ENCODE measurements around the gene SHCBP1L.

The SHCBP1L gene

DNA sequence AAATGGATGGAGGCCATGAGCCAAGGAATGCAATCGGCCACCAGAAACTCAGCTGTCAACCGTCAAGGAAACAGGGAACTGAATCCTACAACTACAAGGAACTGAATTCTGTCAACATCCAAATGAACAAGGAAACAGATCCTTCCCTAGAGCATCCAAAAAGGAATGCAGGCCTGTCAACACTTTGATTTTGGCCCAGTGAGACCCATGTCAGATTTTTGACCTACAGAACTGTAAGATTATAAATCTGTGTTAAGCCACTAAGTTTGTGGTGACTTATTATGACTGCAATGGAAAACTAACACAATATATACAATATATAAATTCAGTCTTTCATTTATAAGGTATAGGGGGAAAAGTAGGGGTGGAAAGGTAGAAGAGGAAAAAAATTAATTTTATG lies 55.3 kb downstream of the SHCBP1L start:
- no peak for DNase-seq (ENCODE audit: low read depth in 4 of 4, low spot score in 1 of 4)

- DNase-seq (ENCODE audit: low read depth in 4 of 4, low spot score in 1 of 4) = no peak
These were observed 61.9 kb downstream of the SHCBP1L start for GRCh38 chr1:182890927-182891610.

GRCh38 chr1:182889997-182890396 lies 63.0 kb downstream of the SHCBP1L start:
- no peak for DNase-seq (ENCODE audit: low read depth in 4 of 4, low spot score in 1 of 4)

DNA sequence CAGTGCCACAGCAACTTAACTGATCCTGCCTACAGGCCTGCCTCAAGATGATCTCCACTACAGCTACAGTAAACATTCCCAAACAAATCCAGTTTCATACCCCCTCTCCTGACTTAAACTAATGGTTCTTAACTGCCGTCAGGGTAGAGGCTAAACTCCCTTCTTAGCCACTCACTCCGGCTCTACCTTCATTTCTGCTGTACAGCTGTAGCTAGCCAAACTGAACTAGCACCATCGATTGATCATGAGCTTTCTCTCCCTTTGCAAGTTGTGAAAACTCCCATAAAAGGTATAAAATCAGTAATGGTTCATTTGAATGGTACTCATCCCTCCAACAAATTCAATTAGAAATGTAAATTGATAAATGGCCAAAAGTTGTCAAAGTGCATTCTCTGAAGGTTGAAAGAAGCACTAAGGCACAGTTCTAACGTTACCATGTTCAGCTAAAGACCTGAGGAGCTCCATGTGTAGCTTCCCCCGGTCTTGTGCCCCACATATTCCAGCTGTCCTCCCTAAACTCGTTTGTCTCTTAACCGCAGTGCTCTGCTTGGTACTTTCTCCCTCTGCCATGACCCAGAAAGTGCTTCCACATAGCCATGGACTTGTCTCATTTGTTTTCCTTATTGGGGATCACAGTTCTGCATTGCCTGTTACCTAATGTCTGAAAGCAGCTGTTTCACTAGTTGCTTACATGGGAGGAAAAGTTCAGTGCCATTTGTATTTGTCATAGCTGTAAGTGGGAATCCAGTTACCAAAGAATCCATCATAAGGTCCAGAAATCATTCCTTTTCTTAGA lies 64.0 kb downstream of the SHCBP1L start:
- no peak for DNase-seq (ENCODE audit: low read depth in 4 of 4, low spot score in 1 of 4)

DNA sequence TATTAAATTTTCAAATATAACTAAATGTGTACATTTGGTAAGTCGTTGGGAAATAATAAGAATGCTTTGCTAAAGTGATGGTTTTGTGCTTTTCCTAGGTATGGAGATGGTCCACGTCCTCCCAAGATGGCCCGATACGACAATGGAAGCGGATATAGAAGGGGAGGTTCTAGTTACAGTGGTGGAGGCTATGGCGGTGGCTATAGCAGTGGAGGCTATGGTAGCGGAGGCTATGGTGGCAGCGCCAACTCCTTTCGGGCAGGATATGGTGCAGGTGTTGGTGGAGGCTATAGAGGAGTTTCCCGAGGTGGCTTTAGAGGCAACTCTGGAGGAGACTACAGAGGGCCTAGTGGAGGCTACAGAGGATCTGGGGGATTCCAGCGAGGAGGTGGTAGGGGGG lies 66.0 kb downstream of the SHCBP1L start:
- no peak for DNase-seq (ENCODE audit: low read depth in 4 of 4, low spot score in 1 of 4)

DNA sequence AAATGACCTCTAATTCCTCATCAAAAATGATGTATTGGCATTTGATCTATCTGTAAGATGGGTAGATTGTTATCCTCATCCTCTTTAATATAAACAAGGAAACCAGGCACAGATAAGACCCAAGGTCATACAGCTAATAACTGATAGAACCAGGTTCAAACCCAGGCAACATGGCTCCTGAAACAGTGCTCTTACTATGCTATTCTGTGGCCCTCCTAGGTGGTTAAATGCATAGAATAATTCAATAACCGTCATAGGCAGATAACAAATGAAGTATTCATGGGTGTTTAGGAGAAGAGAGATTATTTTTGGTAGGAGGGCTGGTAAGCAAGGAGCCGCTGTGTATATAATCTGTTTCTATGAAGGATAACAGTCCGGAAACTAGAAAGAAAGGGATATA lies 67.4 kb downstream of the SHCBP1L start:
- DNase-seq (ENCODE audit: low read depth in 4 of 4, low spot score in 1 of 4) = no peak

DNA sequence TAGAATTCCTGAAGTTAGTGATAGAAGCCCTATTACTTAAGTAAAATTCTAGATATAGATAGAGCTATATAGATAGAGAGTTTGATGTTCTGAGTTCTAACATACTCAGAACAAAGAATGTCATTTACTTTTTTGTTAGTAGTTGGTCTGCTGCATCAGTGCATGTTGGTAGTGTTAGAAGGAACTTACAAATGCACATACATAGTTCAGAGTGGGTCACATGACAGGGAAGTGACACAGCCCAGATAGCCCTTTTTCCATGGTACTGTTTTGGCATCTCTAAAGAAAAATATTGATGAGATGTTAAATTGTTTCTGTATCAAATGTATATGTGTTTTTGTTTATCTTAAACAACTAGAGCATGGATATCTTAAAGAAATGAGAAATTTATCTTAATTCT lies 68.1 kb downstream of the SHCBP1L start:
- no peak for DNase-seq (ENCODE audit: low read depth in 4 of 4, low spot score in 1 of 4)

DNA sequence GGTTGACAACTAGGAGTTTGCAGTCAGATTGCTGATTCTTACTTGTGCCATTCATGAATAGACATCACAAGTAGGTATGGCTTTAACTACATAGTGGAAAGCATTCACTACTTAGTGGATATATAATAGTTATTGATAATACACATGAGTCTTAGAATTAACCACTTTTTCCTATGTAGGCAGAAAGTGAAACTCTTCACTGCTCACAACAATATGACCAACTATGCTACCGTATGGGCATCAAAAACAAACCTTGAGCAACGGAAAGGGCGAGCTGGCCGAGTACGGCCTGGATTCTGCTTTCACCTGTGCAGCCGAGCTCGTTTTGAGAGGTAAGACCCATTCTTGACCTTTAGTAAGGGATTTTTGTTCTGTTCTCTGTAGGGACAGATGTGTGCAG lies 75.1 kb downstream of the SHCBP1L start:
- no peak for DNase-seq (ENCODE audit: low read depth in 4 of 4, low spot score in 1 of 4)

DNA sequence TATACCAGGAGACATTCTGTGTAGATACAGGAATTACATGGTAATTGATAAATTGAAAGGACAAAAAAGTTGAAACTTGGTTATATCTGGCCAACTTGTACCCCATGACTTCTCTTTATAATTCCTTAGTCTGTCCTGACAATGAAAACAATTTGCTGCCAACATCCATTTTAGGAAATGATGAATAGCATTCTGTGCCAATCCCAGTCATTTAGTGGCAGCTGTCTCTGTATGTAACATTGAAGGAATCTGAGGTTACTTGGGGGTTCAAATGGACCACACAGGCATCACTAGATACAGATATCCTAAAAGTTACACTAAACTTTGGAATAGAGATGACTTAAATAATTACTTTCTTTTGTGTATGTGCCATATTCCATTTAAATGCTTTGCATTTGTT lies 75.6 kb downstream of the SHCBP1L start:
- DNase-seq (ENCODE audit: low read depth in 4 of 4, low spot score in 1 of 4) = no peak

GRCh38 chr1:182875889-182876288 lies 77.1 kb downstream of the SHCBP1L start:
- DNase-seq (ENCODE audit: low read depth in 4 of 4, low spot score in 1 of 4) = no peak

DNA sequence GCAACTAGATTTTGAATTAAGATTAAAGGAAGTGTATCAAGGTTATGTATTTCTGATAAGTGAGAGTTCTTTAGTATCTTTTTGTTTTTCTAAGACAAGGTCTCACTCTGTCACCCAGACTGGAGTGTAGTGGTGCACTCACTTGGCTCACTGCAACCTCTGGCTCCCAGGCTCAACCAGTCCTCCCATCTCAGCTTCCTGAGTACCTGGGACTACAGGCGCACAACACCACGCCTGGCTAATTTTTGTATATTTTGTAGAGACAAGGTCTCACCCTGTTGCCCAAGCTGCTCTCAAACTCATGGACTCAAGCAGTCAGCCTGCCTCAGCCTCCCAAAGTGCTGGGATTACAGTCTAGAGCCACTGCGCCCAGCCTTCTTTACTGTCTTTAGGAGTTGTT lies 80.1 kb downstream of the SHCBP1L start:
- no peak for DNase-seq (ENCODE audit: low read depth in 4 of 4, low spot score in 1 of 4)

DNA sequence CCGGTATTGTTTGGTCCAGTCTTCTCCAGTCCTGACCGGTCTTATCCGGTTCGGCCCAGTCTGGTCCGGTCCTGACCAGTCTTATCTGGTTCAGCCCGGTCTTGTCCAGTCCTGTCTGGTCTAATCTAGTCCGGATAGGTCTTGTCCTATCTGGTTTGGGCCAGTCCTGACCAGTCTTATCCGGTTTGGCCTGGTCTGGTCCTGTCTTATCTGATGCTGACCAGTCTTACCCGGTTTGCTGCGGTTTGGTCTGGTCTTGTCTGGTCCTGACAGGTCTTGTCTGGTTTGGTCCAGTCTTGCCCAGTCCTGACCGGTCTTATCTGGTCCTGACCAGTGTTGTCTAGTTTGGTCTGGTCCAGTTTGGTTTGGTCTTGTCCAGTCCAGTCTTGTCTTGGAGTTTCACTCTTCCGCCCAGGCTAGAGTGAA lies 83.7 kb downstream of the SHCBP1L start:
- DNase-seq (ENCODE audit: low read depth in 4 of 4, low spot score in 1 of 4) = no peak

- DNase-seq (ENCODE audit: low read depth in 4 of 4, low spot score in 1 of 4) = no peak
These were observed 85.1 kb downstream of the SHCBP1L start for GRCh38 chr1:182867861-182868260.

GRCh38 chr1:182863940-182864339 lies 89.0 kb downstream of the SHCBP1L start:
- no peak for DNase-seq (ENCODE audit: low read depth in 4 of 4, low spot score in 1 of 4)

- DNase-seq (ENCODE audit: low read depth in 4 of 4, low spot score in 1 of 4) = no peak
These were observed 90.1 kb downstream of the SHCBP1L start for GRCh38 chr1:182862827-182863226.

DNA sequence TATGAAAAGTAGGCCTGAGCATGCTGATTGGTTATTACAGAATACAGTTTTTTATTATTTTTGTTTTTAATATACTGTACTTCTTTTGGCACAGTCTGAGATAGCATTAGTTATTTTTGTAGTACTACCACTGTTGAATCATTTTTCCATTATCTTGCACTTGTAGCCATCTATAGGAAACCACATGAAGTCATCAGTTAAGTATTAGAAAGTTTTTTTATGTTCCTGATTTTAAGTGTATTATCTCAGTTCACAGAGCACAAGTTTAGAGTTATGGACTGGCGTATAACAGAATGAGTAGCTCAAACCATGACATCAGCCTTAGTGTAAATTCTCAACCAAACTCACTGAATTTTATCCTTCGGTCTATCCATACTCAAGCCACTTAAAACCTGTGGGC lies 91.0 kb downstream of the SHCBP1L start:
- no peak for DNase-seq (ENCODE audit: low read depth in 4 of 4, low spot score in 1 of 4)

- no peak for DNase-seq (ENCODE audit: low read depth in 4 of 4, low spot score in 1 of 4)
These were observed 92.3 kb downstream of the SHCBP1L start for GRCh38 chr1:182860658-182861057.

DNA sequence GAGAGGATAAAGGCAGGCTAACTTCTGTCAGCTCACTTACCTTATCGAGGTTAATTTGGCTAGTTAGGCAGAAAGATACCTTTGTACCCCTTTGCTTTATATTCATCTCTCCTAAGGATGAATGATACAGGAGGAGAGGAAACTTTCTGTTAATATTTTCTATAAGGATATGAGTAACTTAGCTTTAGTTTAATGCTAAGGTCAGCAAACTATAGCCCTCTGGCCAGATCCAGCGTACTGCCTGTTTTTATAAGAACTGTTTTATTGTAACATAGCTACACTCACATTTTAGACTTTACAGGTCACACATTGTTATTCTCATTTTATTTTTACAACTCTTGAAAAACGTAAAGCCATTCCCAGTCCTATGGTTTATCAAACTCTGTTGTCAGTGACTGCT lies 95.8 kb downstream of the SHCBP1L start:
- no peak for DNase-seq (ENCODE audit: low read depth in 4 of 4, low spot score in 1 of 4)

- DNase-seq (ENCODE audit: low read depth in 4 of 4, low spot score in 1 of 4) = no peak
These were observed 97.1 kb downstream of the SHCBP1L start for GRCh38 chr1:182855911-182856310.

- no peak for DNase-seq (ENCODE audit: low read depth in 4 of 4, low spot score in 1 of 4)
These were observed 101.1 kb downstream of the SHCBP1L start for GRCh38 chr1:182851825-182852224.

DNA sequence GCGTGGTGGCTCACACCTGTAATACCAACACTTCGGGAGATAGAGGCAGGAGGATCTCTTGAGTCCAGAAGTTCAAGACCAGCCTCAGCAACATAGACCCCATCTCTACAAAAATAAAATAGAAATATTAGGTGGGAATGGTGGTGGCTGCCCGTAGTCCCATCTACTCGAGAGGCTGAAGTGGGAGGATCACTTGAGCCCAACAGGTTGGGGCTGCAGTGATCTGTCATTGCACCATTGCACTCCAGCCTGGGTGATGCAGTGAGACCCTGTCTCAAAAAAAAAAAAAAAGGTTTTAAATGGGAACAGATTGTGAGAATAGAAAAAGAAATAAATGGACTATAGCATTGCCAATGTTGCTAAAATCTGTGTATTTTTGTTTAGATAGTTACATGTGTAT lies 102.6 kb downstream of the SHCBP1L start:
- no peak for DNase-seq (ENCODE audit: low read depth in 4 of 4, low spot score in 1 of 4)
